GM12878 (cell line): ENCODE data around the gene PIGU. TPM values are rescaled to one million over a fixed set of nuclear protein-coding genes. Genes with fewer than 3 reads are reported as not detected.

Experiments used
- BCL11A ChIP-seq: IDR thresholded peaks from 2 replicates; pipeline ENCODE4 v1.6.1; 2011; ENCODE audit warnings: low read depth, low read length
- BMI1 ChIP-seq: fragments of 450-650 bp; IDR thresholded peaks from 2 replicates; pipeline ENCODE4 v1.6.1; 2016; ENCODE audit warnings: mild to moderate bottlenecking, moderate library complexity, borderline replicate concordance
- CHD4 ChIP-seq: fragments of 200-600 bp; sonication (generic); IDR thresholded peaks from 2 replicates; pipeline ENCODE4 v1.6.1; 2016; ENCODE audit warnings: mild to moderate bottlenecking
- ESRRA ChIP-seq: IDR thresholded peaks from 2 replicates; pipeline ENCODE4 v1.6.1; 2012; ENCODE audit warnings: mild to moderate bottlenecking, low read length, improper control_type of control experiment
- GATAD2B ChIP-seq: fragments of 450-650 bp; conservative IDR thresholded peaks from 2 replicates; pipeline ENCODE4 v1.6.1; 2017; ENCODE audit warnings: low read depth, mild to moderate bottlenecking, moderate library complexity
- IRF4 ChIP-seq: IDR thresholded peaks from 2 replicates; pipeline ENCODE4 v1.6.1; 2011; ENCODE audit warnings: low read depth, low read length
- IRF5 ChIP-seq: fragments of 450-650 bp; IDR thresholded peaks from 2 replicates; pipeline ENCODE4 v1.6.1; 2017; ENCODE audit warnings: borderline replicate concordance
- JUNB ChIP-seq: IDR thresholded peaks from 2 replicates; pipeline ENCODE4 v1.6.1; 2016; ENCODE audit warnings: antibody characterized with exemption, mild to moderate bottlenecking
- KDM1A ChIP-seq: fragments of 200-600 bp; sonication (generic); IDR thresholded peaks from 2 replicates; pipeline ENCODE4 v1.6.1; 2016; ENCODE audit warnings: borderline replicate concordance
- LARP7 ChIP-seq: fragments of 450-650 bp; IDR thresholded peaks from 2 replicates; pipeline ENCODE4 v1.6.1; 2017; ENCODE audit warnings: mild to moderate bottlenecking
- MAX ChIP-seq: IDR thresholded peaks from 2 replicates; pipeline ENCODE4 v1.6.1; 2012; ENCODE audit warnings: low read depth, low read length, improper control_type of control experiment
- MTA3 ChIP-seq: IDR thresholded peaks from 2 replicates; pipeline ENCODE4 v1.6.1; 2012; ENCODE audit warnings: low read length, inconsistent platforms, borderline replicate concordance
- NFXL1 ChIP-seq: fragments of 450-650 bp; IDR thresholded peaks from 2 replicates; pipeline ENCODE4 v1.6.1; 2017; ENCODE audit warnings: antibody characterized with exemption, mild to moderate bottlenecking, borderline replicate concordance
- PKNOX1 ChIP-seq: fragments of 450-650 bp; IDR thresholded peaks from 2 replicates; pipeline ENCODE4 v1.6.1; 2016; ENCODE audit warnings: mild to moderate bottlenecking
- PML ChIP-seq: IDR thresholded peaks from 2 replicates; pipeline ENCODE4 v1.6.1; 2012; ENCODE audit warnings: low read length, inconsistent platforms
- POLR2AphosphoS5 ChIP-seq: IDR thresholded peaks from 2 replicates; pipeline ENCODE4 v1.6.1; 2011; ENCODE audit warnings: mild to moderate bottlenecking, low read length, inconsistent platforms
- SMAD5 ChIP-seq: IDR thresholded peaks from 2 replicates; pipeline ENCODE4 v1.6.1; 2016; ENCODE audit warnings: antibody characterized with exemption, low read depth
- SREBF1 ChIP-seq: IDR thresholded peaks from 2 replicates; pipeline ENCODE4 v1.6.1; 2012; ENCODE audit warnings: mild to moderate bottlenecking, low read length
- STAT1 ChIP-seq: fragments of 450-650 bp; conservative IDR thresholded peaks from 2 replicates; pipeline ENCODE4 v1.6.1; 2014; ENCODE audit warnings: antibody characterized with exemption, mild to moderate bottlenecking
- USF1 ChIP-seq: IDR thresholded peaks from 2 replicates; pipeline ENCODE4 v1.6.1; 2011; ENCODE audit warnings: borderline replicate concordance, low read depth, mild to moderate bottlenecking, moderate library complexity, mixed read lengths, low read length; ENCODE audit not compliant: insufficient read depth; ENCODE audit errors: extremely low read length
- WRNIP1 ChIP-seq: IDR thresholded peaks from 2 replicates; pipeline ENCODE4 v1.6.1; 2011; ENCODE audit warnings: low read depth, low read length, improper control_type of control experiment, borderline replicate concordance
- YBX1 ChIP-seq: fragments of 450-650 bp; IDR thresholded peaks from 2 replicates; pipeline ENCODE4 v1.6.1; 2016; ENCODE audit warnings: antibody characterized with exemption
- ZNF24 ChIP-seq: fragments of 450-650 bp; IDR thresholded peaks from 2 replicates; pipeline ENCODE4 v1.6.1; 2017; ENCODE audit warnings: antibody characterized with exemption, mild to moderate bottlenecking
- polyA plus RNA-seq, 11 experiments: library from polyadenylated mRNA; depleted of rRNA in 4 of 11; unstranded in 6 of 11; stranded (reverse) in 5 of 11; fragments of >200 nt; fragmentation: Nextera tagmentation in 4 of 11; fragmentation: Illumina TruSeq in 1 of 11; extraction: Ambion mirVana in 4 of 11; extraction: Trizol in 1 of 11; gene quantifications; 1 replicate in 1 of 11; 2 replicates in 10 of 11; pipeline versions ENCODE4 v1.2.1 to v1.2.3, GENCODE V29; 2011 to 2016; ENCODE audit warnings: inconsistent platforms in 2 of 11, missing spikeins in 2 of 11, low read depth in 1 of 11
- total RNA-seq, 4 experiments: library from RNA; depleted of rRNA in 3 of 4; stranded (reverse); fragments of >200 nt in 3 of 4; fragmentation: Illumina TruSeq in 1 of 4; extraction: Trizol in 1 of 4; gene quantifications; 2 replicates each; pipeline versions ENCODE4 v1.2.1 to v1.2.3, GENCODE V29; 2013 to 2021
- TF ChIP-seq, protein P1 (sequence below): fragments of 450-650 bp; IDR thresholded peaks from 2 replicates; pipeline ENCODE4 v1.6.1; 2018; ENCODE audit warnings: mild to moderate bottlenecking, low read depth, moderate library complexity; ENCODE audit not compliant: partially characterized antibody
- TF ChIP-seq, protein P2 (sequence below): fragments of 450-650 bp; IDR thresholded peaks from 2 replicates; pipeline ENCODE4 v1.6.1; 2014; ENCODE audit warnings: mild to moderate bottlenecking

PIGU gene
- total and polyA plus RNA-seq, 10 of the 15 experiments (the other 5 are each of a cell fraction or from before 2014, with no cell fraction given) = 4.1 to 88.2 (median 25.0) TPM

DNA sequence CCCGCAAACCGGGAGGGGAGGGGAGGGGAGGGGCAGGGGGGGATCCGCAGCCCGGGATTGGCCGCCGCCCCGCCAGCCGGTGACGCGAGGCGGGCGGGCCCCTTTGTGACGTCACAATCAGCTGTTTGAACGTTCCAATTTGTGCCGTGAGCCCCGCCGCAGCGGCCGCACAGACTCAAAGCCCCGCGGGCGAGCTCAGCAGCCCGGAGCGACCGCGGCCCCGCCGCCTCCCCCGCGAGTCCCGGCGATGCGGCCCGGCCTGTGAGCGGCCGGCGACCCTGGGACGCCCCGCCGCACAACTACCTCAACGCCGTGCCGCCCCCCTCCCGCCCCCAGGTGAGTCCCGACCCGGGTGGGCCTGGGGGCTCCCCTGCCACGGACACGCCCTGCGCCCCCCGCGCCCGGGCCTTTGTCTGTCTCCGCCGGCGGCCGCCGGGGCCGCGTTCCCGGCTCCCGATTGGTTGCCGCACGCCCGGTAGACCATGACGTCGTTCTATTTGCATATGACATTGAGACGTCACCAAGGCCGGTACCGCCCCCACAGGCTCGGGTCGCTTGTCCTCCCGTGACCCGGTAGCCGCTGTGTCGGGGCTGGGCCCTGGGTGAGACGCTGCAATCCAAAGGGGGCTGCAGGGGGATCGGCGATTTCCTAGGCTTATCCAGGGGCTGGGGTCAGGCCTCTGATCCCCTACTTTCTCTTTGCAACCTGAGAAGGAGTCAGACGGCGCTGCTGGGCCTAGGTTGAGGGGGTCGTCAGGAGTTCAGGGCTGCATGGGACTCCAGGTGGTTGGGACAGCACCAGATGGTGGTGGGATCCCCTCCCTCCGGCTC lies 27.5 kb upstream of the PIGU start, which contains the start of gene TP53INP2 (continued):
- TF ChIP-seq, protein P1, sequence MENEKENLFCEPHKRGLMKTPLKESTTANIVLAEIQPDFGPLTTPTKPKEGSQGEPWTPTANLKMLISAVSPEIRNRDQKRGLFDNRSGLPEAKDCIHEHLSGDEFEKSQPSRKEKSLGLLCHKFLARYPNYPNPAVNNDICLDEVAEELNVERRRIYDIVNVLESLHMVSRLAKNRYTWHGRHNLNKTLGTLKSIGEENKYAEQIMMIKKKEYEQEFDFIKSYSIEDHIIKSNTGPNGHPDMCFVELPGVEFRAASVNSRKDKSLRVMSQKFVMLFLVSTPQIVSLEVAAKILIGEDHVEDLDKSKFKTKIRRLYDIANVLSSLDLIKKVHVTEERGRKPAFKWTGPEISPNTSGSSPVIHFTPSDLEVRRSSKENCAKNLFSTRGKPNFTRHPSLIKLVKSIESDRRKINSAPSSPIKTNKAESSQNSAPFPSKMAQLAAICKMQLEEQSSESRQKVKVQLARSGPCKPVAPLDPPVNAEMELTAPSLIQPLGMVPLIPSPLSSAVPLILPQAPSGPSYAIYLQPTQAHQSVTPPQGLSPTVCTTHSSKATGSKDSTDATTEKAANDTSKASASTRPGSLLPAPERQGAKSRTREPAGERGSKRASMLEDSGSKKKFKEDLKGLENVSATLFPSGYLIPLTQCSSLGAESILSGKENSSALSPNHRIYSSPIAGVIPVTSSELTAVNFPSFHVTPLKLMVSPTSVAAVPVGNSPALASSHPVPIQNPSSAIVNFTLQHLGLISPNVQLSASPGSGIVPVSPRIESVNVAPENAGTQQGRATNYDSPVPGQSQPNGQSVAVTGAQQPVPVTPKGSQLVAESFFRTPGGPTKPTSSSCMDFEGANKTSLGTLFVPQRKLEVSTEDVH = no peak
- peak; percentile 55 for TF ChIP-seq POLR2AphosphoS5
- TF ChIP-seq SMAD5 = no peak
- no peak for TF ChIP-seq CHD4
- TF ChIP-seq GATAD2B = peak; percentile 67
- TF ChIP-seq USF1 = no peak
- TF ChIP-seq SREBF1 = no peak
- TF ChIP-seq IRF4 = no peak
- no peak for TF ChIP-seq PML
- TF ChIP-seq PKNOX1 = no peak
- TF ChIP-seq WRNIP1 = no peak
- no peak for TF ChIP-seq MTA3
- TF ChIP-seq ZNF24 = peak; percentile 43; the same call in 1 of the 2 replicates
- TF ChIP-seq KDM1A = no peak
- TF ChIP-seq, protein P2, sequence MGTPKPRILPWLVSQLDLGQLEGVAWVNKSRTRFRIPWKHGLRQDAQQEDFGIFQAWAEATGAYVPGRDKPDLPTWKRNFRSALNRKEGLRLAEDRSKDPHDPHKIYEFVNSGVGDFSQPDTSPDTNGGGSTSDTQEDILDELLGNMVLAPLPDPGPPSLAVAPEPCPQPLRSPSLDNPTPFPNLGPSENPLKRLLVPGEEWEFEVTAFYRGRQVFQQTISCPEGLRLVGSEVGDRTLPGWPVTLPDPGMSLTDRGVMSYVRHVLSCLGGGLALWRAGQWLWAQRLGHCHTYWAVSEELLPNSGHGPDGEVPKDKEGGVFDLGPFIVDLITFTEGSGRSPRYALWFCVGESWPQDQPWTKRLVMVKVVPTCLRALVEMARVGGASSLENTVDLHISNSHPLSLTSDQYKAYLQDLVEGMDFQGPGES = no peak
- no peak for TF ChIP-seq NFXL1
- no peak for TF ChIP-seq YBX1
- TF ChIP-seq STAT1 = 0 out of 2 replicates have a peak, but pooled peaks have one; percentile 46
- peak; percentile 83 for TF ChIP-seq LARP7
- peak; percentile 78; the same call in 1 of the 2 replicates for TF ChIP-seq ESRRA
- TF ChIP-seq JUNB = no peak
- no peak for TF ChIP-seq BCL11A
- TF ChIP-seq MAX = 0 out of 2 replicates have a peak, but pooled peaks have one; percentile 16
- no peak for TF ChIP-seq IRF5
- no peak for TF ChIP-seq BMI1
